GM12872 (cell line): ENCODE data around the gene KRTAP29-1.

Experiments used
- CTCF ChIP-seq: IDR thresholded peaks from 3 replicates; pipeline ENCODE4 v1.5.1; 2011; ENCODE audit warnings: low read depth, mild to moderate bottlenecking, low read length, moderate library complexity; ENCODE audit not compliant: insufficient read depth

The KRTAP29-1 gene

GRCh38 chr17:41302981-41303380 lies 330 bp upstream of the KRTAP29-1 start:
- TF ChIP-seq CTCF = no peak

GRCh38 chr17:41301204-41301790 lies 1.4 kb downstream of the KRTAP29-1 start:
- no peak for TF ChIP-seq CTCF

GRCh38 chr17:41298458-41299135 lies 4.1 kb downstream of the KRTAP29-1 start:
- no peak for TF ChIP-seq CTCF

GRCh38 chr17:41296846-41297245 lies 5.8 kb downstream of the KRTAP29-1 start:
- TF ChIP-seq CTCF = no peak

- no peak for TF ChIP-seq CTCF
Measured at GRCh38 chr17:41294016-41294415, 8.6 kb downstream of the KRTAP29-1 start.

GRCh38 chr17:41287050-41287449 lies 15.6 kb downstream of the KRTAP29-1 start:
- TF ChIP-seq CTCF = no peak

- TF ChIP-seq CTCF = no peak
Measured at GRCh38 chr17:41284546-41284945, 18.1 kb downstream of the KRTAP29-1 start.
